ENCODE measurements around the gene RAB11FIP2.
"Not testable (repeated sequence)": the region's sequence is repeated elsewhere in the genome, so short reads cannot be mapped to it uniquely, and the experiment has no call there.

Gene RAB11FIP2, protein sequence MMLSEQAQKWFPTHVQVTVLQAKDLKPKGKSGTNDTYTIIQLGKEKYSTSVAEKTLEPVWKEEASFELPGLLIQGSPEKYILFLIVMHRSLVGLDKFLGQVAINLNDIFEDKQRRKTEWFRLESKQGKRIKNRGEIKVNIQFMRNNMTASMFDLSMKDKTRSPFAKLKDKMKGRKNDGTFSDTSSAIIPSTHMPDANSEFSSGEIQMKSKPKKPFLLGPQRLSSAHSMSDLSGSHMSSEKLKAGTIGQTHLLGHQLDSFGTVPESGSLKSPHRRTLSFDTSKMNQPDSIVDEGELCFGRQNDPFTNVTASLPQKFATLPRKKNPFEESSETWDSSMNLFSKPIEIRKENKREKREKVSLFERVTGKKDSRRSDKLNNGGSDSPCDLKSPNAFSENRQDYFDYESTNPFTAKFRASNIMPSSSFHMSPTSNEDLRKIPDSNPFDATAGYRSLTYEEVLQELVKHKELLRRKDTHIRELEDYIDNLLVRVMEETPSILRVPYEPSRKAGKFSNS

GRCh38 chr10:118046395-118047156, at the start of gene RAB11FIP2:
RAB11FIP2 (minus strand) TSS chr10:118046941; CDS start chr10:118046163, 778 bp downstream.
- peak; percentile 92 for DNase-seq

DNA sequence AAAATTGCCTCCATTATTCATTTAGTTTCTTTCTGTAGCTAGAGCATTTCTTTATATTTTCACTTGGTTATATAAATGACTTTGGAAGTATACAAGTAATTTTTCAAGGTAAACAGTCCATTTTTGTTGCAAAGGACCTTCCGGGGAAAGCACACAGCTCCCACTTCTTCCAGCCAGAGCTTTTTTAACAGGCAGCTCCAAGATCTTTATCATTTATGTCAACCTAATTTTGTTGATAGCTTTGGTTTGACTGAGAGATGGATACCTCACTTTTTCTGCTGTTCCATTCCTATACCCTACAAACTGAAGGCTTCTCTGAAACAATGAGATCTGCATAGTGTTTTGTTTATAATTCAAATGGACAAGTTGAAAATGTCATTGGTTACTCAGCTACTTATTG, 49.3 kb upstream of the RAB11FIP2 start:
- no peak for DNase-seq

DNA sequence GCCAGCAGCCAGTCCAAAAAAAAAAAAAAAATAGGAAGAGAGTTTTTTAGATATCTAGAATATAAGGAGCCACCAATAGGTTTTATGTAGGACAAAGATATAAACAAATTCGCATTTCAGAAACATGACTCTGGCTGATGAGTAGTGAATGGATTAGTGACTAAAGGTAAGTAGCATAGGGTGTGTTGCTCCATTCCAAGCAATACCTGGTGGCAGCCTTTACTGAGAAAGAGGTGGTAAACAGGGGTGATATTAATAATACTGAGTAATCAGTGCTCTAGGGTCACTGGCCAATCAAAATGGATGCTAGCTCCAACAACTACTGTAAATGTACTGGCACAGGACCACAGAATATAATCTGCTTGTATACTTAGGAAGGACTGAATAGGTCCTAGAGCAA, 45.5 kb upstream of the RAB11FIP2 start:
- no peak for DNase-seq

DNA sequence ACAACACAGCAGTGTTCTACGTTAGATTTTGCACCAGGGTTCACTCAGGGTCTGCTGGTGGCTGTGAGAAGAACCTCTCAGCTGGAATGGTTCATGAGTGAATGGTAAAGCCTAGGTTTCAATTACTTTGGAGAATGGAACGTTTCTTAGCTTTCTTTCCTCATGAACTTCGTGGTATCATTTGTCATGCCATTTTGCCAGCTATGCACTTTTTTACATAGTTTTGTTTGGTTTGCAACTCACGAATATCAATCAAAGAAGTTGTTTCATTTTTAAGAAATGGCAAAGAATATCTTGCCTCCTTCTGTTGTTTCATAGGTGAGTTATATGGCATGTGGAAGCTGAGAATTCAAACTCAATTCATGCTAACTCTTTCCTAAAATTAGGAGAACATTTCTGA, 34.1 kb upstream of the RAB11FIP2 start:
- no peak for DNase-seq

- no peak for DNase-seq
Observed at GRCh38 chr10:118076705-118077104, 30.0 kb upstream of the RAB11FIP2 start.

DNA sequence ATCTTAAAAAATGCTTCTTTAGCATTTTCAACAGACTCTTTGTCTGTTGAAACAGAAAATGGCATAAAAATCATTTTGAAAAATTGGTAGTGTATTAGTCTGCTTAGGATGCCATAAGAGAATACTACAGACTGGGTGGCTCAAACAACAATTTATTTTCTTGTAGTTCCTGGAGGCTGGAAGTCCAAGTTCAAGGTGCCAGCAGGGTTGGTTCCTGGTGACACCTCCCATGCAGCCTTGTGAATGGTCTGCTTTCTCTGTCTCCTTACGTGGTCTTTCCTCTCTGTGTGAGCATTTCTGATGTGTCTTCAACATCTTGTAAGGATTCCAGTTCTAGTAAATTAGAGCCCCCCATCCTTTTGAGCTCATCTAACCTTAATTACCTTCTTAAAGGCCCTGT, 26.1 kb upstream of the RAB11FIP2 start:
- no peak for DNase-seq

DNA sequence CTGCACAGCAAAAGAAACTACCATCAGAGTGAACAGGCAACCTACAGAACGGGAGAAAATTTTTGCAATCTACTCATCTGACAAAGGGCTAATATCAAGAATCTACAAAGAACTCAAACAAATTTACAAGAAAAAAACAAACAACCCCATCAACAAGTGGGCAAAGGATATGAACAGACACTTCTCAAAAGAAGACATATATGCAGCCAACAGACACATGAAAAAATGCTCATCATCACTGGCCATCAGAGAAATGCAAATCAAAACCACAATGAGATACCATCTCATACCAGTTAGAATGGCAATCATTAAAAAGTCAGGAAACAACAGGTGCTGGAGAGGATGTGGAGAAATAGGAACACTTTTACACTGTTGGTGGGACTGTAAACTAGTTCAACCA, 20.6 kb upstream of the RAB11FIP2 start:
- not testable (repeated sequence) for DNase-seq

DNA sequence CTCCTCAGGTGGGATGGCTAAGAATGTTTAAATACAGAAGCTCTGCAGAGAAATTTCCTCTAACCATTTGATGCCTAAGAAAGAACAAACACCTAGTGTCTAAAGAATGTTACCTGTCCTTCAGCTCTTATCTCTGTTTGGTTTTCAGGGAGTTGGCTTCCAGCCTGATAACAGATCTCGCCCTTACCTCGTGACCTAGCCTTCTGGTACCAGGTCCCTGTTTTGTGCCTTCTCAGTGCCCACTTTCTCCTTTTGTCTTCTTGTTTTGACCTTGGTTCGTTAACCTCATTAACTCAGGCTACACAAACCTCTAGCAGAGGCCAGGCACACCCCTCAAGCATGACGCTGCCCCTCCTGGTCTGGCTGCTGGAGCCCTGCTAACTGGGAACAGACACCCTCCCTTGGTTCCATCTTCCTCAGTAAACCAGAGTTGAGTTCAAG, 16.1 kb upstream of the RAB11FIP2 start:
- no peak for DNase-seq

GRCh38 chr10:118058371-118058770, 11.6 kb upstream of the RAB11FIP2 start:
- DNase-seq: no peak

GRCh38 chr10:118057361-118057760, 10.6 kb upstream of the RAB11FIP2 start:
- peak; percentile 2 for DNase-seq

DNA sequence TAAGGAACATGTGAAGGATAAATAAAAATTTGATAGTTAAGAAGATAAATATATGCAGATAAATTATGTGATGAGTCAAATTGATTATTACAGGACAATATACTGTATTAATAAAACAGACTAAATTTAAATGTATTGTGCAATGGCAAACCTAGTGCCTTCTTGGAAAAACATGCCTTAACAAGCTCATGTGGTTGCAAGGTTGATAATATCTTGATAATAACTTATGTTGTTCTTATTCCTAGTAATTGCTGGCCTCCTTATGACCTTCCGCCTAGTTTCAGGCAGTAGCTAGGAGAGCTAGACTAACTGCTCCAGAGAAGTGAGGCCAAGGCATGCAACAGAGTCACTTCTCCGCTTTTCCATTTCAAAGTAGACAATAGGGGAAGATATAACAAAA, 7.6 kb upstream of the RAB11FIP2 start:
- DNase-seq: no peak

GRCh38 chr10:118052816-118053215, 6.1 kb upstream of the RAB11FIP2 start:
- no peak for DNase-seq

DNA sequence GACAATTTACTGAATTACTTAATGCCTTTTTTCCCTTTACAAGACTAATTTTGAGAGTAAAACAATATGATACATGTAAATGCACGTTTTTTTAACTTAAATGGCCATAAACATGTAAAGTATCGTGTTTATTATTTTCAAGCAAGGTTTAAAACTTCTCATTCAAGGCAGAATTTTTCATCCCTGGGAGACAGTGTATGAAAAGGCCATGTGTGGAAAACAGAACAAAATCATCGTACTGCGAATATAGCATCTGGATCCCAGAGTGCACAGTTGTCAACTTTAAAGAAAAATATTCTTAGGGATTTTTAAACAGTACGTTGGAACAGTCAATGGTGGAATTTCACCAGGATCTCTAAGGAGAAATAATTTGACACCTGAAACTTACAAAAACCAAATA, 1.1 kb upstream of the RAB11FIP2 start:
- no peak for DNase-seq

DNA sequence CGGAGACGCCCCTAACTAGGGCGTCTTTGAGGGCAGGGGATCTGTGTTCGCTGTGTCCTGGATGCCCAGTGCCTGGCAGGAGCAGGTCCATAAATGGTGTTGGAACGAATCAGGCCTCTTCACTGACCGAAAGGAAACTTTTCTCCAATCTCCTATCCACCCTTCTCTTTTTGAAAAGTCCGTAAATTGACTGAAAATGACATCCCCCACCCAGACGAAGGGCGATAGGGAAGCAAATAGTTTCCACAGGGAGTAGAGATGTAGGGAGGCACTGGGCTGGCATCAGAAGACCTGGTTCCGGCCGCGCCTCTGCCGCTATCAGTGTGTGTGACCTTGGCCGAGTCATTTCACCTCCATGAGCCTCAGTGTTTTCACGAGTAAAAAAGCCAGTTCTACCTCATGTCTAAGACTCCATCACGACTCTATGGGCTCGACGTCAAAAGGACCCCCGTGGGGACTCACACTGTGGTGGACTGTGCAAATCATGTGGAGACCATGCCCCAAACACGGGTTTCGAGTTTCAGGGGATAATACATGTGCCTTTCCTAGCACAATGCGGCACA, 497 bp upstream of the RAB11FIP2 start:
- DNase-seq: no peak

DNA sequence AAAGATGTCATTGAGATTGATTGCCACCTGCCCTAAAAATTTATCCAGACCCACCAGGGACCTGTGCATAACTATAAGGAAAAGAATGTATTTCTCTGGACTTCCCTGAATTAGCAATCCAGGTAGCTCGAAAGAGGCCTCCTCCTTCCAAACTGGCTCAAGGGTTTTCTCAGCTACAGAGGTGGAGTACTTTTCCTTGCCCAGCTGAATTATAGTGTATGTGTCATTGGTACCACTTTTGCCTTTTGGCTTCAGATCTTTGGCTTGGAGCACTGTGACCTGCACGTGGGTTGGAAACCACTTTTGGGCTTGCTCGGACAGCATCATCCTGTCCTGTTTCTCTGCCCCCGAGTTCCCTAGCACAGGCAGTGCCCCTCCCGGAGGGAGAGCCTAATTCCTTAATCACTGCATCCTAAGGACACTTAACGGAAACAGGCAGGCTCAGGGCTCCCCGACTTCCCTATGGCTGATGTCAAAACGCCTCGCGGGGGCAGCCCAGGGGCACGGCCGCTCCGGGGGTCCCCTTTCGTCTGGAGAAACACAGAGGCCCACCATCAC, 825 bp downstream of the RAB11FIP2 start:
- peak; percentile 52 for DNase-seq

DNA sequence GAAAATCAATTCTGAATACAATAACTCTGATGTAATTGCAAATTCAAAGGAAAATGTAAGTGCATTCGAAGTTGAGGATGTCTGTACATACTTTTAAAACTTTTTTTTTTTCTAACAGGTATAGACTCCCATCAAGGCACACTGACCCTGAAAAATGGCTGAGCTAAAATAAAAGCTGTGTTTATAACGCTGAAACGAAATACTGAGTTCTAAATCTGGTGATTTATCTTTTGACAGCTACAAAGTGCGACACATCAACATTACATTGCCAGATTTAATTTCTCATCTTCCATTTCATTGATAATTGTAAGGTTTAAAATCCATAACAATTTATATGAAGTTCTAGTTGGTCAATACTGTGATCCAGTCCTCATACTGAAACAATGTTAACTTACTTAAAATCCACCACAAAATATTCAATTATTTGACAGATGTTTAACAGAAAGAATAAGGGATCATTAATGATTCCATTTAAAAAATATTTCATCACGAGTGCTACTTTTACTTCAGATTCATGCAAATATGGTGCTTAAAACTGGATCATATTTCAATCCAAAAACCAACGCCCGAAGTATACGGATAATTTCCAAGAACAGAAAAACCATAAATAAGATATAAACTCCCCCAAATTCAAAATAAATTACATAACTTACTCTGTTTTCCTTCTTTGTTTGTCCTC, 1.4 kb downstream of the RAB11FIP2 start:
- DNase-seq: no peak

- DNase-seq: no peak
Observed at GRCh38 chr10:118042827-118043242, 3.9 kb downstream of the RAB11FIP2 start.

- no peak for DNase-seq
Observed at GRCh38 chr10:118042336-118042735, 4.4 kb downstream of the RAB11FIP2 start.

DNA sequence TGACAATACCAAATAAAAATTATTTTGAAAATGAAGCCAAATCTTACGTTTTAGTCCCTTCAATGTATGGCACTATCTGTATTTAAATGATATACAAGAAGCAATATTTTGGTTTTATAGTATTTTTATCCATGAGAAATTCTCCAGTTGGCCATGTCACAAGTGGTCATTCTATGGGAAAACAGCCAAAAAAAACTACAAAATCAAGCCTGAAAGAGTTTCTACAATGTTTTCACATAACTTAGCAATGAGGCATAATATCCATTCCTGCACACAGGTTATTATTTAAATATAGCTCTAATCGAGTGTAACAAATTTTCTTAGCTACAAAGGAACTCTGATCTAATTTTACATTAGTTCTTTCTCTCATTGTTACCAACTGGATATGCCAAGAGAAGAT, 5.4 kb downstream of the RAB11FIP2 start:
- DNase-seq: no peak

GRCh38 chr10:118036281-118036875, 10.4 kb downstream of the RAB11FIP2 start:
- DNase-seq: no peak

GRCh38 chr10:118035354-118036005, 11.3 kb downstream of the RAB11FIP2 start:
- DNase-seq: no peak

- DNase-seq: no peak
Observed at GRCh38 chr10:118034791-118035261, 11.9 kb downstream of the RAB11FIP2 start.

Data from NCI-H82 (cell line).